ENCODE data around the gene TAAR8.

Gene TAAR8, protein sequence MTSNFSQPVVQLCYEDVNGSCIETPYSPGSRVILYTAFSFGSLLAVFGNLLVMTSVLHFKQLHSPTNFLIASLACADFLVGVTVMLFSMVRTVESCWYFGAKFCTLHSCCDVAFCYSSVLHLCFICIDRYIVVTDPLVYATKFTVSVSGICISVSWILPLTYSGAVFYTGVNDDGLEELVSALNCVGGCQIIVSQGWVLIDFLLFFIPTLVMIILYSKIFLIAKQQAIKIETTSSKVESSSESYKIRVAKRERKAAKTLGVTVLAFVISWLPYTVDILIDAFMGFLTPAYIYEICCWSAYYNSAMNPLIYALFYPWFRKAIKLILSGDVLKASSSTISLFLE

DNA sequence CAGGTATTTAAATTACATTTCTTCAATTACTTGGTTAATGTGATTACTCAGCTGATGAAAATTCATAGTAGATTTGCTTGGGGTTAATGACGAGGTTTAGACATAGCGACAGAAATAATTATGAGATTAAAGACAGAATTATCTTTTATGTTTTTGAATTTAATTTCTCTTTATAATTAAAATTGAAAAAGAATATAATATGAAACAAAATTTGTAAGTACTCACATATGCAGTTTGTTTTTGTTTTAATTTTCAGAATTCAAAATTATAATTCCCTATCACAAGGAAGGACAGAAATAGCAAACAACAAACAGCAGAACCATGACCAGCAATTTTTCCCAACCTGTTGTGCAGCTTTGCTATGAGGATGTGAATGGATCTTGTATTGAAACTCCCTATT, at the start of gene TAAR8:
Gene TAAR8 (plus strand): TSS at position 301 of the 400 bp plus-strand sequence. CDS start 21 bp downstream, at position 322.
- H3K4me3 ChIP-seq (ENCODE audit: low read depth, low read length), result no peak within 1 kb of the TSS
- TF ChIP-seq, protein P1, sequence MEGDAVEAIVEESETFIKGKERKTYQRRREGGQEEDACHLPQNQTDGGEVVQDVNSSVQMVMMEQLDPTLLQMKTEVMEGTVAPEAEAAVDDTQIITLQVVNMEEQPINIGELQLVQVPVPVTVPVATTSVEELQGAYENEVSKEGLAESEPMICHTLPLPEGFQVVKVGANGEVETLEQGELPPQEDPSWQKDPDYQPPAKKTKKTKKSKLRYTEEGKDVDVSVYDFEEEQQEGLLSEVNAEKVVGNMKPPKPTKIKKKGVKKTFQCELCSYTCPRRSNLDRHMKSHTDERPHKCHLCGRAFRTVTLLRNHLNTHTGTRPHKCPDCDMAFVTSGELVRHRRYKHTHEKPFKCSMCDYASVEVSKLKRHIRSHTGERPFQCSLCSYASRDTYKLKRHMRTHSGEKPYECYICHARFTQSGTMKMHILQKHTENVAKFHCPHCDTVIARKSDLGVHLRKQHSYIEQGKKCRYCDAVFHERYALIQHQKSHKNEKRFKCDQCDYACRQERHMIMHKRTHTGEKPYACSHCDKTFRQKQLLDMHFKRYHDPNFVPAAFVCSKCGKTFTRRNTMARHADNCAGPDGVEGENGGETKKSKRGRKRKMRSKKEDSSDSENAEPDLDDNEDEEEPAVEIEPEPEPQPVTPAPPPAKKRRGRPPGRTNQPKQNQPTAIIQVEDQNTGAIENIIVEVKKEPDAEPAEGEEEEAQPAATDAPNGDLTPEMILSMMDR (conservative IDR thresholded peaks at IDR 0.05; ENCODE audit: low read depth, low read length), result no peak
- DNase-seq (ENCODE audit: low read depth), result no peak

DNA sequence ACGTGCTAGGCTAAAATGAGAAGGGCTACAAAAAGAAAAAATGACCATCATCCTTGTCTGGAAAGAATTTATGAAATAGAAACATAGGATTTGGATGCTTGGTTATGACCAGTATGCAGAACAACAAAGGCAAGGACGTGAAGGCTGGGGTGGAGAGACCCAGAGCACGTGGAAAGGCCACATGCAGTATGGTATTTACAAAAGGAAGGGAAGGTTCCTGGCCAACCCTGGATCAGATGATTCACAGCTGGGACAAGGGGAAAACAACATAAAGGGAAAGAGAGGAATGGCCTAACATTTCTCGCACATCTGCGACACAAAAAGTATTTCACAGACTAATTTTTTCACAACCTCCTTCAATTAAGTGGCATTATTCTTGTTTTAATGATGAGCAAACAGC, 47.7 kb upstream of the TAAR8 start:
- no peak overlapping the region for H3K4me3 ChIP-seq (ENCODE audit: low read depth, low read length)
- TF ChIP-seq, protein P1 (conservative IDR thresholded peaks at IDR 0.05; ENCODE audit: low read depth, low read length), result no peak
- peak; percentile 27 for DNase-seq (ENCODE audit: low read depth)

DNA sequence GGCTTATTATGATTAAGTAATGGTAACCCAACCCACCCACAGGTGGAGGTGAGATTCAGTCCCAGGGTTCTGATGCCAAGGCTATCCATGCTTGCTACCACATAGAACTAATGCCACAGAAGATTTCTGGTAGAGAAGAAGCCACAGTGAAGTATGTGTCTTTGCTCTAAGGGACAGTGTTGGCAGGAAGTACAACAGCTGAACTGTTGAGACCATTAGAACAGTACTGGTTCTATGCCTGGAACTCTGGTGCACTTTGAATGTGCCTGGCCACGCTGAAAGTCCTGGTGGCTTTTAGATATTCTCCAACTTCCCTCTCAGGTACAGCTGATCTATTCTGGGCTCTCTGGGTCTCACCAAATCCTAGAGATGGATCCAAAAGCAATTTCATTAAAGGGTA, 47.3 kb upstream of the TAAR8 start:
- TF ChIP-seq, protein P1 (conservative IDR thresholded peaks at IDR 0.05; ENCODE audit: low read depth, low read length), result no peak
- no peak overlapping the region for H3K4me3 ChIP-seq (ENCODE audit: low read depth, low read length)
- DNase-seq (ENCODE audit: low read depth), result no peak

DNA sequence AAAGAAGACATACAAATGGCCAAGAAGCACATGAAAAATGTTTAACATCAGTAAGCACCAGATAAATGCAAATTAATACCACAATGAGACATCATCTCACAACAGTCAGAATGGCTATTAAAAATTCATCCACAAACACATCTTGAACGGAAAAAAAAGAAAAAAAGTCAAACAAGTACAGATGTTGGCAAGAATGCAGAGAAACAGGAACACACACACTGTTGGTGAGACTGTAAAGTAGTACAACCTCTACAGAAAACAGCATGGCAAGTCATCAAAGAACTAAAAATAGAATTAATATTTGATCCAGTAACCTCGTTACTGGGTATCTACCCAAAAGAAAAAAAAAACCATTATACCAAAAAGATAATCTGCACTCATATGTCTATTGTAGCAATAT, 46.0 kb upstream of the TAAR8 start:
- DNase-seq (ENCODE audit: low read depth), result no peak
- H3K4me3 ChIP-seq (ENCODE audit: low read depth, low read length), result no peak overlapping the region
- TF ChIP-seq, protein P1 (conservative IDR thresholded peaks at IDR 0.05; ENCODE audit: low read depth, low read length), result no peak

DNA sequence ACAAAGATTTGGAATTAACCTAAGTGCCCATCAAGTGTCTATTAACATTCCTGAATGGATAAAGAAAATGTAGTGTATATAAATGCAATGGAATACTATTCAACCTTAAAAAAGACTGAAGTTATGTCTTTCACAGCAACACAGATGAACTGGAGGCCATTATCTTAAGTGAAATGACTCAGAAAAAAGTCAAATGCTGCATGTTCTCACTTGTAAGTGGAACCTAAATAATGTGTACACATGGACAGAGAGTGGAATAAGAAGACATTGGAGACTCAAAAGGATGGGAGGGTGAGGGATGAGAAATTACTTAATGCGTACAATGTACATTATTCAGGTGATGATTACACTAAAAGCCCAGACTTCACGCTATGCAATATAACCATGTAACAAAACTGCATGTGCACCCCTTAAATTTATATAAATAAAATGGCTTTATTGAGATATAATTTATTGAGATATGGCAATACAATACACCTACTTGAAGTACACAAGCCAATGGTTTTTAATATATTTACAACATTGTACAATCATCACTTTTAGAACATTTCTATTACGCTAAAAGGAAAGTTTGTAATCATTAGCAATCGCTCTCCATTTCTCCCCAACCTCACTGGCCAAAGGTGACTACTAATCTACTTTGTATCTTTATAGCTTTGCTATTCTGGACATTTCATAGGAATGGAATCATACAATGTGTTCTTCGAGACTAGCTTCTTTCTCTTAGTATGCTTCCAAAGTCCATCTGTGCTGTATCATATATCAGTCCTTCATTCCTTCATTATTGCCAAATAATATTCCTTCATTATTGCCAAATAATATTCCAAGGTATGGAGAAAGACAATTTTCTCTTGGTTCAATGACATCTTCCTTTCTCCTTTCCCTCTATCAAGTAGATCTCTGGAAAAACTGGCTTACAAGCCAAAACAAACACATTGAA, 45.3 kb upstream of the TAAR8 start:
- TF ChIP-seq, protein P1 (conservative IDR thresholded peaks at IDR 0.05; ENCODE audit: low read depth, low read length), result no peak
- no peak for DNase-seq (ENCODE audit: low read depth)
- no peak overlapping the region for H3K4me3 ChIP-seq (ENCODE audit: low read depth, low read length)

DNA sequence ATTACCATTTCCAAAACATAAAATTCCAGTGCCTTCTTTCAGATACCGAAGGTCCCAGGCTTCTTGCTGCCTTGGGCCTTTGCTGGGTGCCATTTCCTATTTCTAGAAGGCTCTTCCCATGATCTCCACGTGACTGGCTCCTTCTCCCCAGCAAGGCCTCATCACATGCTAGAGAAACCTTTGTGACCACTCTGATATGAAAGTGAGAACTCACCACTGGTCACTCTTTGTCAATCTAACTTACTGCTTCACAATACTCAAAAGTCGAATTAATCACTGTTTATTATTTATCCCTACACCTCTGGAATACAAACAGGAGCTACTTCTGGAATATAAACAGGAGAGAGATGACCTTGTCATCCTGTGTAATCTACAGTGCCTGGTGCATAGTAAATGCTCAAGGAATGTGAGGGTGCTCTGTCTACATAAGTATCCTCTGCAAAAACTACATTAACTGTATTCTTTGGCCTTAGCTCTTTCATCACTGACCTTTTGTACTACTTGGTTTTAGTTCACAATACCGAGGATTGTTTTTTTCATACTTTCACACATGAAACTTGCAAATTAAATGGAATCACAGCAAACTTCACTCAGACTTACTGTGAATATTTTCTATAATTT, 41.2 kb upstream of the TAAR8 start:
- peak; percentile 78 for DNase-seq (ENCODE audit: low read depth)
- peak overlapping the region; percentile 93 for H3K4me3 ChIP-seq (ENCODE audit: low read depth, low read length)
- TF ChIP-seq, protein P1 (conservative IDR thresholded peaks at IDR 0.05; ENCODE audit: low read depth, low read length), result no peak
